Body of pancreas (tissue), 4 donors: ENCODE results near the gene RAET1E. TPM values are rescaled to one million over a fixed set of nuclear protein-coding genes. Genes with fewer than 3 reads are reported as not detected.
"Not testable (repeated sequence)": the region's sequence is repeated elsewhere in the genome, so short reads cannot be mapped to it uniquely, and the experiment has no call there.

Experiments
- ATAC-seq: fragments of 150-250 bp; one replicate; pipeline ENCODE4 v1.9.1; 2016
- DNase-seq, 4 donors: peaks; one replicate each; pipeline ENCODE4 v3.0.0-alpha.2; 2019
- H3K27ac ChIP-seq, 4 donors: fragments of 200-600 bp; sonication (generic); 1 replicate in 3 of 4; 2 replicates in 1 of 4; pipeline versions ENCODE4 v1.5.1 to v1.6.1; 2016 to 2019; ENCODE audit warnings: mild to moderate bottlenecking in 1 of 4, mixed read lengths in 1 of 4, moderate library complexity in 1 of 4
- H3K27me3 ChIP-seq, 2 donors: fragments of 200-600 bp; sonication (generic); one replicate each; pipeline ENCODE4 v1.6.0; 2016; ENCODE audit warnings: mild to moderate bottlenecking in 1 of 2
- H3K36me3 ChIP-seq, 2 donors: fragments of 200-600 bp; sonication (generic); replicated peaks in 1 of 2; 2 replicates each; pipeline ENCODE4 v1.5.1; 2016; ENCODE audit warnings: low read depth in 2 of 2; ENCODE audit not compliant: insufficient read depth in 1 of 2
- H3K4me1 ChIP-seq: fragments of 200-600 bp; sonication (generic); one replicate; pipeline ENCODE4 v1.6.0; 2016
- H3K4me3 ChIP-seq, 2 donors: fragments of 200-600 bp; sonication (generic); 1 replicate in 1 of 2; 2 replicates in 1 of 2; pipeline ENCODE4 v1.5.1; 2016 to 2019
- H3K9me3 ChIP-seq, 3 donors: fragments of 200-600 bp; sonication (generic); 1 replicate in 2 of 3; 2 replicates in 1 of 3; pipeline ENCODE4 v1.5.1; 2016
- POLR2A ChIP-seq, 3 donors: fragments of 450-650 bp; IDR thresholded peaks; one replicate each; pipeline ENCODE4 v1.6.1; 2016; ENCODE audit warnings: antibody characterized with exemption in 3 of 3, mild to moderate bottlenecking in 2 of 3
- WGBS, 2 donors: methylation state at CpG; one replicate each; pipeline ENCODE4 v1.1.5; 2017; 5-methylcytosine and 5-hydroxymethylcytosine counted together
- intact Hi-C: fragments of 100-400 bp; cut with DNase I; formaldehyde crosslinking; loops from one replicate; pipeline ENCODE4 v1.15.1; 2023
- total RNA-seq, 2 donors: library from RNA; depleted of rRNA; stranded (reverse); fragments of >200 nt; gene quantifications; one replicate each; pipeline ENCODE4 v1.1.0, GENCODE V29; 2016
- TF ChIP-seq, protein P1 (sequence below), 7 experiments: fragments of 450-650 bp in 4 of 7; fragments of 200-600 bp in 3 of 7; sonication (generic) in 3 of 7; IDR thresholded peaks; one replicate each; pipeline ENCODE4 v1.5.1; 2016 to 2019; ENCODE audit warnings: antibody characterized with exemption in 7 of 7

The RAET1E gene
- total RNA-seq, 2 donors from 2014 or later = not detected

GRCh38 chr6:149909701-149910470 is 12.0 kb upstream of the RAET1E start:
- Histone ChIP-seq H3K27ac (no peak overlapping the region), H3K9me3 (no peaks in the 10 kb centered on the region), H3K4me1 (no peaks in the 10 kb centered on the region), H3K27me3 (no peaks in the 10 kb centered on the region), H3K4me3 (no peak overlapping the region), H3K36me3 (no peaks in the 10 kb centered on the region)
- 86 to 87% methylated on average over 8 to 9 of the region's 9 CpGs for WGBS, 2 donors
- no peak for DNase-seq
- TF ChIP-seq POLR2A (IDR thresholded peaks at IDR 0.05) = no peak
- TF ChIP-seq, protein P1, sequence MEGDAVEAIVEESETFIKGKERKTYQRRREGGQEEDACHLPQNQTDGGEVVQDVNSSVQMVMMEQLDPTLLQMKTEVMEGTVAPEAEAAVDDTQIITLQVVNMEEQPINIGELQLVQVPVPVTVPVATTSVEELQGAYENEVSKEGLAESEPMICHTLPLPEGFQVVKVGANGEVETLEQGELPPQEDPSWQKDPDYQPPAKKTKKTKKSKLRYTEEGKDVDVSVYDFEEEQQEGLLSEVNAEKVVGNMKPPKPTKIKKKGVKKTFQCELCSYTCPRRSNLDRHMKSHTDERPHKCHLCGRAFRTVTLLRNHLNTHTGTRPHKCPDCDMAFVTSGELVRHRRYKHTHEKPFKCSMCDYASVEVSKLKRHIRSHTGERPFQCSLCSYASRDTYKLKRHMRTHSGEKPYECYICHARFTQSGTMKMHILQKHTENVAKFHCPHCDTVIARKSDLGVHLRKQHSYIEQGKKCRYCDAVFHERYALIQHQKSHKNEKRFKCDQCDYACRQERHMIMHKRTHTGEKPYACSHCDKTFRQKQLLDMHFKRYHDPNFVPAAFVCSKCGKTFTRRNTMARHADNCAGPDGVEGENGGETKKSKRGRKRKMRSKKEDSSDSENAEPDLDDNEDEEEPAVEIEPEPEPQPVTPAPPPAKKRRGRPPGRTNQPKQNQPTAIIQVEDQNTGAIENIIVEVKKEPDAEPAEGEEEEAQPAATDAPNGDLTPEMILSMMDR (IDR thresholded peaks at IDR 0.05) = no peak
- intact Hi-C loops = no loop called here
- no peak for ATAC-seq

GRCh38 chr6:149908480-149908879 is 10.6 kb upstream of the RAET1E start:
- H3K4me3 ChIP-seq, H3K27me3 ChIP-seq, DNase-seq, ATAC-seq, H3K27ac ChIP-seq, H3K36me3 ChIP-seq, intact Hi-C loops, H3K9me3 ChIP-seq, H3K4me1 ChIP-seq: not testable (repeated sequence)
- WGBS, 2 donors = 79 to 86% methylated on average over 4 of the region's 4 CpGs

DNA sequence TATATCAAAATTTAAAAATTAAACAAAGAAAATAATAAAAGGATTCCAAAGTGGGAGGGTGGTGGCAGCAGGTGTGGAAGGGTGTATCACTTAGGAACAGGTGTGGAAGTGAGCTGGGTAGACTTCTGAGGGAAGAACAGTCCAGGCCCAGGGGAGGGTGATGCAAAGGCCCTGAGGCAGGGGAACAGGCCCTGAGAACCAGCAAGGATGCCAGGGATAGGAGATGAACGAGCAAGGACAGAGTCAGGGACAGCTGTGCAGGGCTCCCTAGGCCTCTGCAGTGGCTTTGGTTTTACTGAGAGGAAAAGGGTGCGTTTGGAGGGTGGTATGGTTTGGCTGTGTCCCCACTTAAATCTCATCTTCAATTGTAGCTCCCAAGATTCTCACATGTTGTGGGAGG is 9.4 kb upstream of the RAET1E start:
- Histone ChIP-seq H3K9me3 (no peaks in the 10 kb centered on the region), H3K27me3 (no peaks in the 10 kb centered on the region), H3K4me1 (no peaks in the 10 kb centered on the region), H3K4me3 (no peak overlapping the region), H3K36me3 (no peaks in the 10 kb centered on the region), H3K27ac (no peak overlapping the region)
- TF ChIP-seq POLR2A (IDR thresholded peaks at IDR 0.05) = no peak
- TF ChIP-seq, protein P1 (IDR thresholded peaks at IDR 0.05) = no peak
- 65 to 84% methylated on average over 2 of the region's 2 CpGs for WGBS, 2 donors
- ATAC-seq (no peak), DNase-seq (no peak)
- intact Hi-C loops = no loop called here

DNA sequence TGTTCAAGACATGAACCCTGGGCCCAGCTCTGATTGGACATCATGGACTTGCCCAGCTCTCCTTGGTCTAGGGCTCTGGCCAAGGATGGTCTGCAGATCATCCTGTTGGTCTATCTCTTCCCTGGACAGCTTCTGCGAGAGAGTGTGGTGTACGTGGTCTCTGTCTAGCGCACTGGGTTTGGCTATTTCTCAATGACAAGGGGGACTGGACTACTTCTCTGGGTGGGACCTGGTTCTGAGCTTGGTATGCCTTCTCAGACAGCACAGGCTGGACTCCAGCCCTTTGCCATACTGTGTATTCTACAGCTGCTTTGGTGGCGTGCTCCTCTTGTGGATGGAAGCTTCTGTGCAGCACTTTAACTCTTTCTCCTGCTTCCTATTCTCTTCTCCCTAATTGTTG is 8.5 kb upstream of the RAET1E start:
- Histone ChIP-seq H3K4me3 (no peak overlapping the region), H3K4me1 (no peaks in the 10 kb centered on the region), H3K36me3 (no peaks in the 10 kb centered on the region), H3K9me3 (no peaks in the 10 kb centered on the region), H3K27ac (no peak overlapping the region), H3K27me3 (no peaks in the 10 kb centered on the region)
- ATAC-seq (no peak), DNase-seq (no peak)
- WGBS, 2 donors = 94 to 95% methylated on average over 4 of the region's 4 CpGs
- intact Hi-C loops = no loop called here
- TF ChIP-seq, protein P1 (IDR thresholded peaks at IDR 0.05) = no peak
- TF ChIP-seq POLR2A (IDR thresholded peaks at IDR 0.05) = no peak

DNA sequence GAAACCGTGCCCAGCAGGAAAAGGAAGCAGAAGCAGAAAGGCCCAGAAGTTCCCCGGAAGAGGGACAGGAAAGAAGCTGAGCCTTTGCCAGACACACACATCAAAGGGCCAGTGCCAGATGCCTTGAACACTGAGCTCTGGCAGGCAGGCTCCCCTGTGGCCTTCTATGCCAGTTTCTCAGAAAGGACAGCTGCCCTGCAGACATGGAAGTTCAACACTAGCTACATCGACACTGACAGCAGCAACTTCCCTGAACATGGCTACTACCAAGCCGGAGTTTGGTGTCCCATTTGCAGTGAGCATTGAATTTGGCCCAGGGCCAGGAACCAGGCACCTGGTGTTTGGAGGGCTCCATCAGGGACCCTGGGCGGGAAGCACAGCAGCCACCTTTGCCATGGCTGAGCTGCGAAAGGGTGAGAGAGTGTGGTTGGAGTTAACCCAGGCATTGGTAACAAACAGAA is 8.0 kb upstream of the RAET1E start:
- Histone ChIP-seq H3K27ac (no peak overlapping the region), H3K36me3 (no peaks in the 10 kb centered on the region), H3K27me3 (no peaks in the 10 kb centered on the region), H3K9me3 (no peaks in the 10 kb centered on the region), H3K4me1 (no peaks in the 10 kb centered on the region), H3K4me3 (no peak overlapping the region)
- 80 to 94% methylated on average over 5 of the region's 6 CpGs for WGBS, 2 donors
- DNase-seq (no peak), ATAC-seq (no peak)
- intact Hi-C loops = no loop called here
- TF ChIP-seq, protein P1 (IDR thresholded peaks at IDR 0.05) = no peak
- TF ChIP-seq POLR2A (IDR thresholded peaks at IDR 0.05) = no peak
